Camera-type eye (tissue), 1 donor: ENCODE data around the gene CHD6. TPM values are rescaled to one million over a fixed set of nuclear protein-coding genes. Genes with fewer than 3 reads are reported as not detected.

ENCODE experiments used
- total RNA-seq: library from RNA; depleted of rRNA; stranded (reverse); fragments of >200 nt; gene quantifications from one replicate; pipeline ENCODE4 v1.2.3, GENCODE V29; 2014

Gene CHD6
- total RNA-seq, result 109 TPM

GRCh38 chr20:41617902-41618806, at the start of gene CHD6:
Gene CHD6, minus strand, starts transcription at chr20:41618377. Its CDS starts 67,040 bp downstream, at chr20:41551337.

GRCh38 chr20:41366546-41367392, 251.4 kb downstream of the CHD6 start, which contains the start of gene EMILIN3:
Gene EMILIN3, minus strand, starts transcription at chr20:41366818. Its CDS starts 184 bp downstream, at chr20:41366634.

